PC-3 (cell line): ENCODE results near the gene EIPR1. TPM values are rescaled to one million over a fixed set of nuclear protein-coding genes. Genes with fewer than 3 reads are reported as not detected.

Source experiments
- ATAC-seq: fragments of 200-7000 bp; cut with Tn5 transposase; 2 replicates; pipeline ENCODE4 v1.9.1; 2020; ENCODE audit warnings: mild to moderate bottlenecking, moderate library complexity
- Bru-seq: library from RNA; stranded (reverse); fragments of 400-500 nt; gene quantifications from one replicate; lab custom pipeline; 2021; lab: Mats Ljungman, UMichigan
- BruChase-seq, 2 experiments: library from RNA; stranded (reverse); fragments of 400-500 nt; gene quantifications; one replicate each; lab custom pipeline; 2021; lab: Mats Ljungman, UMichigan
- BruUV-seq: library from RNA; stranded (reverse); fragments of 400-500 nt; replicated peaks from 2 replicates; lab custom pipeline; 2021; lab: Mats Ljungman, UMichigan
- CTCF ChIA-PET: fragments of 300-600 bp; sonication (Branson Sonifier 250); formaldehyde crosslinking; loops from one replicate; lab custom pipeline; 2022; ENCODE audit warnings: antibody characterized with exemption; lab: Charles Lee
- POLR2A ChIA-PET: fragments of 300-600 bp; sonication (Branson Sonifier 250); formaldehyde crosslinking; loops from one replicate; lab custom pipeline; 2022; ENCODE audit warnings: antibody characterized with exemption; ENCODE audit not compliant: unreplicated experiment; lab: Charles Lee
- DNase-seq: peaks from one replicate; pipeline ENCODE4 v3.0.0-alpha.2; 2015
- H2AFZ ChIP-seq: fragments of 300-600 bp; sonication (generic); 2 replicates; pipeline ENCODE4 v1.6.0; 2016; ENCODE audit warnings: antibody characterized with exemption, low read length
- H3F3A ChIP-seq: fragments of 300-600 bp; sonication (generic); one replicate; pipeline ENCODE4 v1.6.0; 2017; ENCODE audit warnings: antibody characterized with exemption, low read length, control low read depth, mild to moderate bottlenecking; ENCODE audit not compliant: unreplicated experiment
- H3K27ac ChIP-seq: fragments of 300-600 bp; sonication (generic); 2 replicates; pipeline ENCODE4 v1.5.1; 2016; ENCODE audit warnings: mild to moderate bottlenecking, low read length
- H3K27me3 ChIP-seq: fragments of 300-600 bp; sonication (generic); 2 replicates; pipeline ENCODE4 v1.6.1; 2016; ENCODE audit warnings: low read length, mixed read lengths
- H3K36me3 ChIP-seq: fragments of 300-600 bp; sonication (generic); 2 replicates; pipeline ENCODE4 v1.6.1; 2016; ENCODE audit warnings: low read depth, mixed run types, low read length, mixed read lengths
- H3K4me1 ChIP-seq: fragments of 300-600 bp; sonication (generic); 2 replicates; pipeline ENCODE4 v1.5.1; 2016; ENCODE audit warnings: low read length; ENCODE audit not compliant: insufficient read depth
- H3K4me2 ChIP-seq: fragments of 300-600 bp; sonication (generic); 2 replicates; pipeline ENCODE4 v1.6.0; 2016; ENCODE audit warnings: low read length
- H3K4me3 ChIP-seq: fragments of 300-600 bp; sonication (generic); 2 replicates; pipeline ENCODE4 v1.5.1; 2016; ENCODE audit warnings: mild to moderate bottlenecking, low read length, mixed read lengths
- H3K79me2 ChIP-seq: fragments of 300-600 bp; sonication (generic); 2 replicates; pipeline ENCODE4 v1.6.1; 2017; ENCODE audit warnings: low read length, mixed read lengths
- H3K9ac ChIP-seq: fragments of 300-600 bp; sonication (generic); 2 replicates; pipeline ENCODE4 v1.6.0; 2016; ENCODE audit warnings: mild to moderate bottlenecking, low read length
- H3K9me2 ChIP-seq: fragments of 300-600 bp; sonication (generic); replicated peaks from 2 replicates; pipeline ENCODE4 v1.6.1; 2016; ENCODE audit warnings: mixed run types, low read length, mixed read lengths
- H3K9me3 ChIP-seq: fragments of 300-600 bp; sonication (generic); 2 replicates; pipeline ENCODE4 v1.6.1; 2016; ENCODE audit warnings: low read length, mixed read lengths
- H4K20me1 ChIP-seq: fragments of 300-600 bp; sonication (generic); 2 replicates; pipeline ENCODE4 v1.6.1; 2016; ENCODE audit warnings: low read length, mixed read lengths
- EZH2 ChIP-seq: fragments of 300-600 bp; sonication (generic); IDR thresholded peaks from one replicate; pipeline ENCODE4 v1.6.1; 2017; ENCODE audit warnings: antibody characterized with exemption, mild to moderate bottlenecking, low read length; ENCODE audit not compliant: unreplicated experiment
- EZH2phosphoT487 ChIP-seq: fragments of 300-600 bp; sonication (generic); IDR thresholded peaks from 2 replicates; pipeline ENCODE4 v1.6.1; 2018; ENCODE audit warnings: mild to moderate bottlenecking, antibody characterized with exemption, low read length, borderline replicate concordance
- intact Hi-C: fragments of 100-400 bp; cut with micrococcal nuclease; formaldehyde crosslinking; loops from 2 replicates; pipeline ENCODE4 v1.9.0; 2023
- long read RNA-seq: library from polyadenylated mRNA; unstranded; transcript quantifications from one replicate; pipeline ENCODE4 v2.0.0, GENCODE V29; 2021; ENCODE audit not compliant: unreplicated experiment
- total RNA-seq: library from RNA; depleted of rRNA; stranded (reverse); fragments of >200 nt; gene quantifications from 2 replicates; pipeline ENCODE4 v1.2.3, GENCODE V29; 2014; rRNA removed
- TF ChIP-seq, protein P1 (sequence below): fragments of 300-600 bp; sonication (generic); conservative IDR thresholded peaks from 2 replicates; pipeline ENCODE4 v1.5.1; 2017; ENCODE audit warnings: antibody characterized with exemption, low read depth, mild to moderate bottlenecking, low read length

Gene EIPR1
- total RNA-seq (90.1 and 97.4 TPM in 2 replicates), Bru-seq, nascent RNA (percentile 68 among the genes with signal in this experiment), BruChase-seq, experiment 1, labeled RNA remaining after a 6-hour chase (percentile 59 among the genes with signal in this experiment), BruChase-seq, experiment 2, labeled RNA remaining after a 2-hour chase (percentile 57 among the genes with signal in this experiment)
- long read RNA-seq, transcript EIPR1-201 (9 exons, 1,766 nt): major isoform, 52 of 74 reads
- long read RNA-seq, partial matches to known transcripts: 2 of 74 reads
- long read RNA-seq, other reads (novel, unspliced or antisense): 20 of 74 reads

DNA sequence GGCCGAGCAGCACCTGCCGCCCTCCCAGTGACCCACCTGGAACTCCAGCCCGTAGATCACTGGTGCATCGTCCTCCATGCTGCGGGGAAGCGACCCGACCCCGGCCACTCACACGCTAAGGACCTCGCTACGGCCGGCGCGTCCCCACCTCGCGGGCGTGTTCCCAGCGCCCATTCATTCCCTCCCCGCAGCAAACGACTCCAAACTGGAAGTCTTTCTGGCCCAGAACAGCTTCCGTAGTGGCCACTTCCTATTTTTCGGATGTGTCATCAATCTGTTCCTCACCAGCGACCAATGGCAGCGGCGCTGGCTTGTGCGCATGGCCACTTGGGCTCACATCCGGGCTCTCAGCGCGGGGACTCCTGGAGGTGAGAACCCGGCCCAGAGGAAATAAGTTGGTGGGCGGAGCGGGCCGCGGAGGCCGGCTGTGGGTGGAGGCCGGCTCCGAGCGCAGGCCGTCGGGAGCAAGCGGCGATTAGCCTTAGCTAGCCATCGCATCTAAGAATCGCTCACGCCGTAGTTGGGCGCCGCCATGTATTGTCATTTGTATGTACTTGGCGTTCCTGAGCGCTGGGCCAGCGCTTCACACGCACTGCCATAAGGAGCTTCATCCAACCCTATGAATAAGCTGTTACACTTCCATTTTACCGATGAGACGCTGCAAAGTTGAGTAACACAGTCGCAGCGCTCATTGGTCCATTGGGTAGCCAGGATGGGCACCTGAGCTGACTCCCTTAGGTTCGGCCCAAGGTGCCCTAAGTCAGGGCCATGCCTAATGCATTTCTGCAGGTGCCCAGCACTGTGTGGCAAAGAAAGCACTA, at the start of gene EIPR1:
EIPR1 (minus strand) TSS at position 207 of the 821 bp plus-strand sequence; CDS start at position 78, 129 bp downstream.
- Histone ChIP-seq H4K20me1 (peaks cover 8% of the 10 kb centered on the region; the same call in 1 of the 2 replicates), H3K79me2 (peaks cover 59% of the 10 kb centered on the region), H3K4me2 (peak within 1 kb of the TSS; percentile 97), H3K4me1 (peaks cover 26% of the 10 kb centered on the region), H3K27ac (peak within 1 kb of the TSS; percentile 56), H3F3A (no peaks in the 10 kb centered on the region), H3K9me2 (no peaks in the 10 kb centered on the region), H3K9ac (peak within 1 kb of the TSS; percentile 89), H2AFZ (peak within 1 kb of the TSS; percentile 80), H3K27me3 (no peaks in the 10 kb centered on the region), H3K9me3 (no peaks in the 10 kb centered on the region), H3K4me3 (peak within 1 kb of the TSS; percentile 82), H3K36me3 (peaks cover 5% of the 10 kb centered on the region)
- intact Hi-C loops: loop anchor here (1.0 to 5.0 kb wide), 3 partner anchors 180 to 274 kb away; partner anchors contain the start of genes RNASEH1 and RPS7
- peak; percentile 77 for ATAC-seq
- TSS peak; percentile 15 for BruUV-seq
- DNase-seq: peak; percentile 98
- no peak for TF ChIP-seq EZH2phosphoT487
- TF ChIP-seq, protein P1, sequence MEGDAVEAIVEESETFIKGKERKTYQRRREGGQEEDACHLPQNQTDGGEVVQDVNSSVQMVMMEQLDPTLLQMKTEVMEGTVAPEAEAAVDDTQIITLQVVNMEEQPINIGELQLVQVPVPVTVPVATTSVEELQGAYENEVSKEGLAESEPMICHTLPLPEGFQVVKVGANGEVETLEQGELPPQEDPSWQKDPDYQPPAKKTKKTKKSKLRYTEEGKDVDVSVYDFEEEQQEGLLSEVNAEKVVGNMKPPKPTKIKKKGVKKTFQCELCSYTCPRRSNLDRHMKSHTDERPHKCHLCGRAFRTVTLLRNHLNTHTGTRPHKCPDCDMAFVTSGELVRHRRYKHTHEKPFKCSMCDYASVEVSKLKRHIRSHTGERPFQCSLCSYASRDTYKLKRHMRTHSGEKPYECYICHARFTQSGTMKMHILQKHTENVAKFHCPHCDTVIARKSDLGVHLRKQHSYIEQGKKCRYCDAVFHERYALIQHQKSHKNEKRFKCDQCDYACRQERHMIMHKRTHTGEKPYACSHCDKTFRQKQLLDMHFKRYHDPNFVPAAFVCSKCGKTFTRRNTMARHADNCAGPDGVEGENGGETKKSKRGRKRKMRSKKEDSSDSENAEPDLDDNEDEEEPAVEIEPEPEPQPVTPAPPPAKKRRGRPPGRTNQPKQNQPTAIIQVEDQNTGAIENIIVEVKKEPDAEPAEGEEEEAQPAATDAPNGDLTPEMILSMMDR: no peak
- TF ChIP-seq EZH2: no peak
- POLR2A ChIA-PET: interaction anchor here (0.6 kb wide), 1 partner anchor 8 kb away, joined by 5 read pairs; no protein-coding TSS in a partner anchor
- CTCF ChIA-PET: no interaction called here

DNA sequence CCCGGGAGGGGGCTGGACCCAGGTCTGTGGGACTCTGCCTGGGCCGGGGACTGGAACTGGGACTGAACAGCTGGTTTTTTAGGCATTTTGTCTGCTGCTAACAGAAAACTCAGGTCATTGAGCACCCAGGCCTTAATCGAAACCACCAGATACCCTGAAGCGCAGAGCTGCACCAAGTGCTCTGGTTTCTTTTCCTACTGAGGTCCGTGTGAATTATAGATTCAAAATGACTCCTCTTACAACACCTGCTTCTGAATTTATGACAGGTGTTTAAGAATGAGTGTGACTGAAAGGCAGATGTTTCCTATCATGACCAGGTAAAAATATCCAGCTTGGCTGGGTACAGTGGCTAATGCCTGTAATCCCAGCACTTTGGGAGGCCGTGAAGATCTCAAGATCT, 49.7 kb upstream of the EIPR1 start:
- Histone ChIP-seq H3K4me3 (no peak overlapping the region), H3K27ac (no peak overlapping the region), H3K9ac (no peak overlapping the region), H2AFZ (no peak overlapping the region), H3F3A (no peaks in the 10 kb centered on the region), H3K79me2 (no peaks in the 10 kb centered on the region), H3K9me2 (no peaks in the 10 kb centered on the region), H4K20me1 (no peaks in the 10 kb centered on the region), H3K4me1 (no peaks in the 10 kb centered on the region), H3K9me3 (no peaks in the 10 kb centered on the region), H3K36me3 (peaks cover 46% of the 10 kb centered on the region), H3K27me3 (no peaks in the 10 kb centered on the region), H3K4me2 (no peak overlapping the region)
- ChIA-PET CTCF (no interaction called here), POLR2A (no interaction called here)
- BruUV-seq: no TSS peak
- TF ChIP-seq, protein P1: no peak
- TF ChIP-seq EZH2 (no peak), EZH2phosphoT487 (no peak)
- DNase-seq (no peak), ATAC-seq (no peak)
- intact Hi-C loops: no loop called here
